ENCODE data around the gene APEH. TPM values are rescaled to one million over a fixed set of nuclear protein-coding genes. Genes with fewer than 3 reads are reported as not detected.

Gene APEH
- total and polyA plus RNA-seq, 2 of the 13 experiments (the other 11 are each of a cell fraction or from before 2014, with no cell fraction given): 116 to 130 TPM

- TF ChIP-seq ZNF562 (CRISPR knock-in tag; IDR thresholded peaks at IDR 0.05; ENCODE audit: borderline replicate concordance) (no peak), JUN (CRISPR knock-in tag; IDR thresholded peaks at IDR 0.05) (no peak), PAF1 (CRISPR knock-in tag; IDR thresholded peaks at IDR 0.05) (no peak), SMAD9 (CRISPR knock-in tag; IDR thresholded peaks at IDR 0.05) (no peak), GMEB1 (CRISPR knock-in tag; IDR thresholded peaks at IDR 0.05; ENCODE audit: borderline replicate concordance) (no peak), ZFP91 (CRISPR knock-in tag; IDR thresholded peaks at IDR 0.05; ENCODE audit: borderline replicate concordance) (peak; percentile 64; the same call in 1 of the 2 replicates), ZNF12 (CRISPR knock-in tag; IDR thresholded peaks at IDR 0.05) (no peak), RARG (CRISPR knock-in tag; IDR thresholded peaks at IDR 0.05; ENCODE audit: low read depth) (no peak), RCOR2 (CRISPR knock-in tag; IDR thresholded peaks at IDR 0.05) (no peak), PRMT3 (CRISPR knock-in tag; IDR thresholded peaks at IDR 0.05; ENCODE audit: borderline replicate concordance, low read depth) (no peak), GTF3A (CRISPR knock-in tag; conservative IDR thresholded peaks at IDR 0.05) (no peak), MAFG (CRISPR knock-in tag; IDR thresholded peaks at IDR 0.05) (no peak), ZNF776 (CRISPR knock-in tag; IDR thresholded peaks at IDR 0.05) (no peak), ZNF644 (CRISPR knock-in tag; IDR thresholded peaks at IDR 0.05; ENCODE audit: low read depth) (0 out of 2 replicates have a peak, but pooled peaks have one; percentile 0)
- TF ChIP-seq, protein P1, sequence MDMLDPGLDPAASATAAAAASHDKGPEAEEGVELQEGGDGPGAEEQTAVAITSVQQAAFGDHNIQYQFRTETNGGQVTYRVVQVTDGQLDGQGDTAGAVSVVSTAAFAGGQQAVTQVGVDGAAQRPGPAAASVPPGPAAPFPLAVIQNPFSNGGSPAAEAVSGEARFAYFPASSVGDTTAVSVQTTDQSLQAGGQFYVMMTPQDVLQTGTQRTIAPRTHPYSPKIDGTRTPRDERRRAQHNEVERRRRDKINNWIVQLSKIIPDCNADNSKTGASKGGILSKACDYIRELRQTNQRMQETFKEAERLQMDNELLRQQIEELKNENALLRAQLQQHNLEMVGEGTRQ (IDR thresholded peaks at IDR 0.05; ENCODE audit: low read depth, low read length): no peak
- TF ChIP-seq, protein P1 (CRISPR knock-in tag; IDR thresholded peaks at IDR 0.05; ENCODE audit: borderline replicate concordance): no peak
- TF ChIP-seq, protein P2, sequence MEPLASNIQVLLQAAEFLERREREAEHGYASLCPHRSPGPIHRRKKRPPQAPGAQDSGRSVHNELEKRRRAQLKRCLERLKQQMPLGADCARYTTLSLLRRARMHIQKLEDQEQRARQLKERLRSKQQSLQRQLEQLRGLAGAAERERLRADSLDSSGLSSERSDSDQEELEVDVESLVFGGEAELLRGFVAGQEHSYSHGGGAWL (CRISPR knock-in tag; IDR thresholded peaks at IDR 0.05): peak; percentile 54; the same call in 1 of the 2 replicates
- TF ChIP-seq, protein P3, sequence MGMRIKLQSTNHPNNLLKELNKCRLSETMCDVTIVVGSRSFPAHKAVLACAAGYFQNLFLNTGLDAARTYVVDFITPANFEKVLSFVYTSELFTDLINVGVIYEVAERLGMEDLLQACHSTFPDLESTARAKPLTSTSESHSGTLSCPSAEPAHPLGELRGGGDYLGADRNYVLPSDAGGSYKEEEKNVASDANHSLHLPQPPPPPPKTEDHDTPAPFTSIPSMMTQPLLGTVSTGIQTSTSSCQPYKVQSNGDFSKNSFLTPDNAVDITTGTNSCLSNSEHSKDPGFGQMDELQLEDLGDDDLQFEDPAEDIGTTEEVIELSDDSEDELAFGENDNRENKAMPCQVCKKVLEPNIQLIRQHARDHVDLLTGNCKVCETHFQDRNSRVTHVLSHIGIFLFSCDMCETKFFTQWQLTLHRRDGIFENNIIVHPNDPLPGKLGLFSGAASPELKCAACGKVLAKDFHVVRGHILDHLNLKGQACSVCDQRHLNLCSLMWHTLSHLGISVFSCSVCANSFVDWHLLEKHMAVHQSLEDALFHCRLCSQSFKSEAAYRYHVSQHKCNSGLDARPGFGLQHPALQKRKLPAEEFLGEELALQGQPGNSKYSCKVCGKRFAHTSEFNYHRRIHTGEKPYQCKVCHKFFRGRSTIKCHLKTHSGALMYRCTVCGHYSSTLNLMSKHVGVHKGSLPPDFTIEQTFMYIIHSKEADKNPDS (CRISPR knock-in tag; IDR thresholded peaks at IDR 0.05): no peak
Measured at GRCh38 chr3:49665822-49666519, 8.2 kb upstream of the APEH start (continued).
